GM18505 (cell line): ENCODE results near the gene SLC35A5.
A peak's percentile ranks its signal among the peaks of the same experiment; 100 is the strongest.
"Not testable (repeated sequence)": the region's sequence is repeated elsewhere in the genome, so short reads cannot be mapped to it uniquely, and the experiment has no call there.

Experiments
- ATAC-seq: cut with Tn5 transposase; IDR thresholded peaks from one replicate; pipeline ENCODE4 v1.9.1; 2021; ENCODE audit not compliant: unreplicated experiment
- POLR2A ChIP-seq: IDR thresholded peaks from 4 replicates; pipeline ENCODE4 v1.6.1; 2011; ENCODE audit warnings: borderline replicate concordance; ENCODE audit not compliant: insufficient read depth, insufficient read length; ENCODE audit errors: extremely low read depth

SLC35A5 gene

DNA sequence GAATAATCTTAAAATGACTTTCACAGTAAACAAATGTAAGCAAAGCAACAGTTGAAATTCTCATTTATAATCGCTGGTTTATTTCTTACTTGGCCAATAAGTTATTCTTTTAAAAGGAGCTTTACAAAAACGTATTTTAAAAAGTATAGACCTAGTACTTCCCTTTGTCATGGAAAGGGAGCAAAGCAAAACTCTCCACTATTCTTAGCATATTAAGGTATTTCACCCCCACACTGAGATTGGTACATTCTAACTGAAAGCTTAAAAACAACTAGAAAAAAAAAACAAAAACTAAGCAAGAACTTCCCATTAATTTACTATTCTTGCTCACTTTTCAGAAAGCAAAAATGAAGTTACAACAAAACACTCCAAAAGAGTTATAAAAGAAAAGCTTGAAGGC lies 1.5 kb upstream of the SLC35A5 start:
- no peak for ATAC-seq
- no peak for TF ChIP-seq POLR2A

DNA sequence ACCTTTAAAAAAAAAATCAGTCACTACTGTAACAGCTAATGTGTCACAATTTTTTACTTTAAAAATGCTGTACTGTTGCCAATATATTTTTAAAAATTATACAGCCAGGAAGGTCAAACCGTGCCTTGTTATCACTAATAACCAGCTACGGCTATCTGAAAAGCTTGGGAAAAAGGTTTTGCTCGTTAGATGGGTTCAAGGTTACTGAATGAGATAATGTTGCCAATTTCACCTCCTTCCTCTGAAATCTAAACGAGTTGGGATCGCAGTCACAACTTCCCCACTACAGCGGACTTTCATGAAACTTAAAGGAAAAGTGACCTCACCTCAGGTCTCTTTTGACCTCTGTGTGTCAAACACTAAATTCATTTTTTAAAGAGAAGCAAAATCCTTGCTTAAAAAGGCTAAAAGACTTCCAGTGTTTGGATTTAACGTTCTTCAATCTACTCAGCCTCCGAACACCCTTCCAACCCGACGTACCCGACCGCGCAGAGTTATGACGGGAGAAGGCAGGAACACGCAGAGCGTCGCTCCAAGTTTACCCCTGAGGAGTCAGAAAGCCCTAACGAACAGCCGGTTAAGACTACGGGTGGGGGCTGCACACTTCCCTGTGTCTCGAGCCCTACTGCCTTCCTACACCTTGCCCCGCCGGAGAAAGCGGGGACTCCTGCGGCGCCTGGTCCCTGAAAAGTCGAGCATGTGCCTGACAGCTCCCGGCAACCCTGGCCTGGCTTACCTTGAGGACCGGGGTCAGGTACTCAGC lies 943 bp upstream of the SLC35A5 start:
- no peak for TF ChIP-seq POLR2A
- ATAC-seq: peak; percentile 18

DNA sequence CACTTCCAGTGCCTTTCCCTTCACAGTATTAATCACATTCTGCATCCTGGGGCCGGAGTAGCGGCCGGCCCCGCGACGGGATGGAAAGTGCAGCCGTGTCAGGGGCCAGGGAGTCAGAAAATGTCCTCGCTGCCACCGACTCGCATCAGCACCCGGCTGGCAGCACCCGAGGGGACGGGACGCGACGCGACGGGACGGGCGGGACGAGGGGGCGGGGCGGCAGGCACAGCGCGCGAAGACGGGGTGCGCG lies 436 bp upstream of the SLC35A5 start:
- no peak for TF ChIP-seq POLR2A
- peak; percentile 45 for ATAC-seq

DNA sequence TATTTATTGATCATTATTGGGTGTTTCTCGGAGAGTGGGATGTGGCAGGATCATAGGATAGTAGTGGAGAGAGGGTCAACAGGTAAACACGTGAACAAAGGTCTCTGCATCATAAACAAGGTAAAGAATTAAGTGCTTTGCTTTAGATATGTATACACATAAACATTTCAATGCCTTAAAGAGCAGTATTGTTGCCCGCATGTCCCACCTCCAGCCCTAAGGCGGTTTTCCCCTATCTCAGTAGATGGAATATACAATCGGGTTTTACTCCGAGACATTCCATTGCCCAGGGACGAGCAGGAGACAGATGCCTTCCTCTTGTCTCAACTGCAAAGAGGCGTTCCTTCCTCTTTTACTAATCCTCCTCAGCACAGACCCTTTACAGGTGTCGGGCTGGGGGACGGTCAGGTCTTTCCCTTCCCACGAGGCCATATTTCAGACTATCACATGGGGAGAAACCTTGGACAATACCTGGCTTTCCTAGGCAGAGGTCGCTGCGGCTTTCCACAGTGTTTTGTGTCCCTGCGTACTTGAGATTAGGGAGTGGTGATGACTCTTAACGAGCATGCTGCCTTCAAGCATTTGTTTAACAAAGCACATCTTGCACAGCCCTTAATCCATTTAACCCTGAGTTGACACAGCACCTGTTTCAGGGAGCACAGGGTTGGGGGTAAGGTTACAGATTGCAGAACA lies 2.5 kb downstream of the SLC35A5 start:
- not testable (repeated sequence) for ATAC-seq

DNA sequence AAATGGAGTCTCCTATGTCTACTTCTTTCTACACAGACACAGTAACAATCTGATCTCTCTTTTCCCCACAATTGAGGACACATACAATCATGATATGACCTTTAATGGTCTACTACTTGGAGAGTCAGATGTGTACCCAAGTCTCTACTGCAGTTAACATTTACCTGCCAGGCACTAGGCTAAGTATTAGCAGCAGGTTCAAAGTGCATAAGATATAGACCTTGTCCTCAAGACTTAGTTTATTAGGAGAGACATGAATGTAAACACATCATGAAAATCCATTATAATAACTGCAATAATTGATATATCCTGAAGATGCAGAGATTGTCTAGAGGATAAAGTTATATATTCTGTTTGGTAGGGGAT lies 3.1 kb downstream of the SLC35A5 start:
- no peak for TF ChIP-seq POLR2A
- no peak for ATAC-seq

DNA sequence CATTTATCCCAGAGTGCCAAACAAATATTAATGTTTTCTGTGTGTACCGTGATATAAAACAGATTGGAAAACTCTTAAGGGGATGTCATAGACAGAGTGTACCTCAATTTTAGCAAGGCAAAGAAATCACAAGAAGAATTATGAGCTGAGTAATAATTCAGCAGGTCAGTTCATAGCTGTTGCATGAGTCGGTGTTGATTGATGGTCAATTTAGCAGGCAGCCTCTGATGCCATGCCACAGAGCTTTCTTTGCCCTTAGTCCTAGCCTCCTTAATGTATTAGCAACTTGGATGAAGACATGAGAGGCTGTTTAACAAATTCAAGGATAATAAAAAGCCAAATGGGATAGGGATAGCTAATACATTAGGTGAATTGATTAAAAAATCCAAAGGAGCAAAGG lies 6.8 kb downstream of the SLC35A5 start:
- TF ChIP-seq POLR2A: no peak
- no peak for ATAC-seq

DNA sequence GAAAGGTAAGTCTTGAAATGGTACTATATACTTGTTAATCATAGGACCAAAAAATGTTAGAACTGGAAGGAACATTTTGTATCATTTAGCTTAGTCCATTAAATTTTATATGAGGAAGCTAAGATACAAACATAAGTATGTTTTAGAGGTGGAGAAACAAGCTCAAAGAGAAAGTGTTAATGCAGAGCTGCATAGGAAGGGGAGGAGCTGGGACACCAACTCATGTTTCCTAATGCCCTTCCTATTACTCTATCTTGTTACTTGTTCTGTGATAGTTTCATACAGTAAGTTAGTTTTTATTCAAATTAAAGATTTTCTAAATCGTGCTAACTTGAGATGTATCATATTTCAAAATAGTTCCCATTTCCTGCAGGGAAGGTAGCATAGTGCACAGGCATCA lies 7.4 kb downstream of the SLC35A5 start:
- TF ChIP-seq POLR2A: no peak
- ATAC-seq: no peak

DNA sequence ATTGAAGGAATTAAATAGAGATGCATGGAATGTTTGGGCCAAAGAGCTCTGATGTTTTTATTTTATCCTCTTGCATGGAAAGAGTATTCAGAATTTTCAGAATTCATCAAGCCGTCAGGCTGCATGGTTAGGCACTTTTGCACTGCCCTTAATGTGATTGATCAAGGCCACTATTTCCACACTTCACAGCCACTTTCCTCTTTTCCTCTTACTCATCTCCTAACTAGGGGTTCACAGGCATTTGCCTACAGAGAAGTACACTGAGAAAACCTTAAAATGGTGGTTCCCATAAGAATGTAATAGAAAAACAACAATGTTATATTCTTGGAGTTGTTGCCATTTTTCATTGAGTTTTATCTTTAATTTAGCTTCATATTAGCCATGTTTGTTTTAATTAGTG lies 10.9 kb downstream of the SLC35A5 start:
- TF ChIP-seq POLR2A: no peak
- ATAC-seq: no peak

DNA sequence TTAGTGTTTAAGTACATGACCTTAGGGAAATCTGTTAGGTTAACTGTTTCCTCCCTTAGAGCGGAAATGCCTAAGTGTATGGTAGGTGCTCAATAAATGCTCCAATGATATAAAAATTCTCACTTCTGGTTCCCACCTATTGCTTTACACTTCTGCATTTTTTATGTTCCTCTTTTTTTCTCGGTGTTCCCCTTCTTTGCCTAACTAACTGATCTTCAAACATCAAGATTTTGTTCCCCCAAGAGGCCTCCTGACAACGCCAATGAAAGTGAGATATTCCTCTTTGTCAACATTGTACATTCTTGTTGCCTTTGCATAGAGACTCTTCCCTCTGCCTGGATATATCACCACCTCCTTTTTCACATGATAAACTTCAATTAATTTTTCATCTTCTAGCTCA lies 17.4 kb downstream of the SLC35A5 start:
- TF ChIP-seq POLR2A: no peak
- no peak for ATAC-seq

DNA sequence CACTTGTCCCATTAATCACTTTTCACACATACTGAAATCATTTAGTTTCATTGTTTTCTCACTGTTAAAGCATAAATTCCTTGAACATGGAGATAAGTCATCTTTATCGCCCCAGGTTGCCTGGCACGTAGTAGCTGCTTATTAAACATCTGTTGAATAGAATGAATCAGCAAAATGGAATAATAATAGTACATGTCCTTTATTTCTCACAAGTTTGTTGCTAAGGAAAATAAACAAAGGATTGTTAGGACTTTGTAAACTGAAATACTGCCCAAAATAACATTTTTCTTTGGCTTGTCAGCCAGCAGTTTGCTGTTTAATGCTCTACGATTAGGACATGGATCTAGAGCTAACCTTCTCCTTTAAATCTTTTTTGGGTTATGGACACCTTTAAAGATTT lies 17.9 kb downstream of the SLC35A5 start:
- ATAC-seq: no peak
- no peak for TF ChIP-seq POLR2A

DNA sequence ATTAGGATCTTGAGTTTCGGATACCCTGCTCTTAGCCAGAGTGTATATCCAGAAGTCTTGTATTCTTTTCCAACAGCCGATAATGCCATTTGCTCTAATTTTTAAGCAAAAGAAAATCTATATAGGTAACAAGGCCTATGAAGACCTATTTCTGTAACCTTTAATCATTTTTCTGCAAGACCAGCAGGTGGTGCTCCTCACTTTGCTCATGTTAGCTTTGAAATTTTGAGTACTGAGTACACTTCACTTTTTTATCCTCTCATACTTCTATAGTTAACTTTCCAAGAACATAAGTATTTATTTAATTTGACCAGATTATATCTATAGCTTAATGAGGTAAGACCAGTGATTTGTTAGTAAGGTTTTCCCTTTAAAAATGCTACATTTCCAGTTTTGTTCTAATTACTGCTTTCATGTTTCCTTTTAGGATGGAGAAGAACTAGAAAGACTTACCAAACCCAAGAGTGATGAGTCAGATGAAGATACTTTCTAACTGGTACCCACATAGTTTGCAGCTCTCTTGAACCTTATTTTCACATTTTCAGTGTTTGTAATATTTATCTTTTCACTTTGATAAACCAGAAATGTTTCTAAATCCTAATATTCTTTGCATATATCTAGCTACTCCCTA lies 20.5 kb downstream of the SLC35A5 start:
- TF ChIP-seq POLR2A: no peak

DNA sequence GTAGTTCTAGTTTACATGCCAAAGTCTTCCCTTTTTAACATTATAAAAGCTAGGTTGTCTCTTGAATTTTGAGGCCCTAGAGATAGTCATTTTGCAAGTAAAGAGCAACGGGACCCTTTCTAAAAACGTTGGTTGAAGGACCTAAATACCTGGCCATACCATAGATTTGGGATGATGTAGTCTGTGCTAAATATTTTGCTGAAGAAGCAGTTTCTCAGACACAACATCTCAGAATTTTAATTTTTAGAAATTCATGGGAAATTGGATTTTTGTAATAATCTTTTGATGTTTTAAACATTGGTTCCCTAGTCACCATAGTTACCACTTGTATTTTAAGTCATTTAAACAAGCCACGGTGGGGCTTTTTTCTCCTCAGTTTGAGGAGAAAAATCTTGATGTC lies 21.3 kb downstream of the SLC35A5 start:
- TF ChIP-seq POLR2A: no peak

More for the DNA sequence above, 20.5 kb downstream of the SLC35A5 start:
- ATAC-seq: no peak

DNA sequence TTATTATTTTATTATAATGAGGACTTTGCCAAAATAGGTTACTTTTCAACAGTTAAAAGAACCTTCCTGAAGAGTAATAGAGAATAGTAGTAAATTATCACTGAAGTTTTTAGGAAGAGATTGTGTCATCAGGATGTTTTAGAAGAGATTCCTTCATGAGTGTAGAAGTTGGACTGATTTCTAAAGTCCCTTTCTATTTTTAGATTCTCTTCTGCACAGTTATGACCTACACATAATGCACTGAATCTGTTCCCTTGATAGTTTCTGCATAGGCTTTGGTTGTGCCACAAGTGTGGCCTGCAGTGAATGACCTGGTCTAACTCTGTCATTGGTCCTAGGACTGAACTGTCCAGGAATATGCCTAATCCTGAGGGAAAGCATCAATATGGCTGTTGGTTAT lies 23.9 kb downstream of the SLC35A5 start:
- TF ChIP-seq POLR2A: no peak
- no peak for ATAC-seq

More for the DNA sequence above, 21.3 kb downstream of the SLC35A5 start:
- no peak for ATAC-seq

DNA sequence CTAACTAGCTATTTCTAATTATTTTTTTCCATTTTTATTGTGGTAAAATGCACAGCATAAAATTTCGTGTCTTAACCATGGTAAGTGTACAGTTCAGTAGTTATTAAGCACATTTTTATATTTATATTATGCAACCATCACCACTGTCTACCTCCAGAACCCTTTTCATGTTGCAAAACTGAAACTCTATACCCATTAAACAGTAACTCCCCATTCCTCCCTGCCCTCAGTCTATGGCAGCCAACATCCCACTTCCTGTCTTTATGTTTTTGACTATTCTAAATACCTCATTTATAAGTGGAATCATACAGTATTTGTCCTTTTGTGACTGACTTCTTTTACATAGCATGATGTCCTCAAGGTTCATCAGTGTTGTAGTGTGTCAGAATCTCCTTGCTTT lies 25.5 kb downstream of the SLC35A5 start:
- no peak for ATAC-seq

More for the DNA sequence above, 25.5 kb downstream of the SLC35A5 start:
- no peak for TF ChIP-seq POLR2A
